Peyer's patch (tissue), 4 donors: ENCODE results near the gene SIGLEC7.

Experiments used
- CTCF ChIP-seq, 6 experiments: fragments of 450-650 bp in 4 of 6; fragments of 200-600 bp in 2 of 6; sonication (generic) in 1 of 6; IDR thresholded peaks; one replicate each; pipeline ENCODE4 v1.5.1; 2017 to 2019; ENCODE audit warnings: antibody characterized with exemption in 6 of 6, mild to moderate bottlenecking in 3 of 6, moderate library complexity in 1 of 6
- POLR2A ChIP-seq, 2 donors: fragments of 450-650 bp; IDR thresholded peaks; one replicate each; pipeline ENCODE4 v1.5.1; 2017; ENCODE audit warnings: antibody characterized with exemption in 2 of 2, mild to moderate bottlenecking in 2 of 2, moderate library complexity in 2 of 2

- TF ChIP-seq CTCF (IDR thresholded peaks at IDR 0.05) (no peak), POLR2A (IDR thresholded peaks at IDR 0.05) (no peak)
These were observed 19.9 kb downstream of the SIGLEC7 start for GRCh38 chr19:51161867-51162496.
